ENCODE results near the gene EYA3. TPM values are rescaled to one million over a fixed set of nuclear protein-coding genes. Genes with fewer than 3 reads are reported as not detected.

The EYA3 gene
- total RNA-seq, 1 donor from 2014 or later = 22.1 TPM

- H3K4me1 Mint-ChIP-seq (ENCODE audit: low read depth, unreplicated experiment) = peaks cover 13% of the 10 kb centered on the region
These were observed 24.2 kb upstream of the EYA3 start for GRCh38 chr1:28112388-28113241.

GRCh38 chr1:28111157-28111556, 22.7 kb upstream of the EYA3 start:
- no peaks in the 10 kb centered on the region for H3K27me3 ChIP-seq (ENCODE audit: insufficient read depth, low read length)

More at GRCh38 chr1:28112388-28113241, 24.2 kb upstream of the EYA3 start:
- H2AFZ ChIP-seq (ENCODE audit: low read depth, low read length) = peak overlapping the region; percentile 58
- no peaks in the 10 kb centered on the region for H3K79me2 ChIP-seq (ENCODE audit: insufficient read depth, low read length)
- H3K4me1 ChIP-seq (ENCODE audit: insufficient read depth, low read length) = peaks cover 20% of the 10 kb centered on the region
- H3K36me3 ChIP-seq (ENCODE audit: insufficient read depth, low read length) = no peaks in the 10 kb centered on the region
- TF ChIP-seq CTCF (IDR thresholded peaks at IDR 0.05; ENCODE audit: insufficient read depth, low read depth, low read length) (peak; percentile 19), EZH2 (IDR thresholded peaks at IDR 0.05; ENCODE audit: insufficient read depth, low read length) (no peak)
- H3K9me3 Mint-ChIP-seq (ENCODE audit: unreplicated experiment) = peaks cover 2% of the 10 kb centered on the region
- FAIRE-seq (no peak), DNase-seq (ENCODE audit: low read depth) (peak; percentile 64)
- peak overlapping the region; percentile 30 for H3K27ac ChIP-seq (ENCODE audit: low read depth, low read length)
- H3K36me3 Mint-ChIP-seq (ENCODE audit: low read depth, unreplicated experiment) = no peaks in the 10 kb centered on the region
- H3K27me3 Mint-ChIP-seq (ENCODE audit: low read depth, unreplicated experiment) = no peaks in the 10 kb centered on the region
- H4K20me1 ChIP-seq (ENCODE audit: insufficient read depth, low read length) = no peaks in the 10 kb centered on the region
- no peak overlapping the region for H3K4me3 Mint-ChIP-seq (ENCODE audit: unreplicated experiment)
- H3K9me3 ChIP-seq (ENCODE audit: insufficient read depth, low read depth, low read length) = no peaks in the 10 kb centered on the region
- no peak overlapping the region for H3K4me3 ChIP-seq (ENCODE audit: insufficient read depth, low read depth, low read length)
- H3K27ac Mint-ChIP-seq (ENCODE audit: unreplicated experiment) = peak overlapping the region; percentile 84
- H3K27me3 ChIP-seq (ENCODE audit: insufficient read depth, low read length) = no peaks in the 10 kb centered on the region
- no peak overlapping the region for H3K9ac ChIP-seq (ENCODE audit: low read length)
- peak overlapping the region; percentile 43 for H3K4me2 ChIP-seq (ENCODE audit: low read length)

More at GRCh38 chr1:28111157-28111556, 22.7 kb upstream of the EYA3 start:
- H3K36me3 ChIP-seq (ENCODE audit: insufficient read depth, low read length) = no peaks in the 10 kb centered on the region
- H3K79me2 ChIP-seq (ENCODE audit: insufficient read depth, low read length) = no peaks in the 10 kb centered on the region
- H3K27ac ChIP-seq (ENCODE audit: low read depth, low read length) = no peak overlapping the region
- H3K9me3 Mint-ChIP-seq (ENCODE audit: unreplicated experiment) = peaks cover 2% of the 10 kb centered on the region
- H4K20me1 ChIP-seq (ENCODE audit: insufficient read depth, low read length) = no peaks in the 10 kb centered on the region
- no peak for FAIRE-seq
- H3K4me1 Mint-ChIP-seq (ENCODE audit: low read depth, unreplicated experiment) = peaks cover 13% of the 10 kb centered on the region
- H3K9me3 ChIP-seq (ENCODE audit: insufficient read depth, low read depth, low read length) = no peaks in the 10 kb centered on the region
- H3K4me3 Mint-ChIP-seq (ENCODE audit: unreplicated experiment) = no peak overlapping the region
- H3K4me2 ChIP-seq (ENCODE audit: low read length) = no peak overlapping the region
- H3K4me1 ChIP-seq (ENCODE audit: insufficient read depth, low read length) = peaks cover 20% of the 10 kb centered on the region
- no peaks in the 10 kb centered on the region for H3K36me3 Mint-ChIP-seq (ENCODE audit: low read depth, unreplicated experiment)
- H3K4me3 ChIP-seq (ENCODE audit: insufficient read depth, low read depth, low read length) = no peak overlapping the region
- no peak for DNase-seq (ENCODE audit: low read depth)
- H3K27me3 Mint-ChIP-seq (ENCODE audit: low read depth, unreplicated experiment) = no peaks in the 10 kb centered on the region
- no peak overlapping the region for H3K9ac ChIP-seq (ENCODE audit: low read length)
- peak overlapping the region; percentile 2 for H3K27ac Mint-ChIP-seq (ENCODE audit: unreplicated experiment)
- TF ChIP-seq CTCF (IDR thresholded peaks at IDR 0.05; ENCODE audit: insufficient read depth, low read depth, low read length) (no peak), EZH2 (IDR thresholded peaks at IDR 0.05; ENCODE audit: insufficient read depth, low read length) (no peak)
- no peak overlapping the region for H2AFZ ChIP-seq (ENCODE audit: low read depth, low read length)
